Medulla oblongata (tissue), 1 donor: ENCODE data around the gene RAB15.

Experiments
- DNase-seq: peaks from one replicate; pipeline ENCODE4 v3.0.0-alpha.2; 2015; ENCODE audit errors: extremely low spot score

Gene RAB15

GRCh38 chr14:64910847-64911495 is 61.2 kb downstream of the RAB15 start:
- DNase-seq = no peak

- no peak for DNase-seq
Observed at GRCh38 chr14:64906022-64906421, 66.1 kb downstream of the RAB15 start.

- no peak for DNase-seq
Observed at GRCh38 chr14:64899958-64900357, 72.2 kb downstream of the RAB15 start.
